RWPE2 (cell line): Measurements from ENCODE around the gene LHFPL3.
A peak's percentile ranks its signal among the peaks of the same experiment; 100 is the strongest.

Experiments used
- ATAC-seq: fragments of 200-7000 bp; cut with Tn5 transposase; 3 replicates; pipeline ENCODE4 v1.9.1; 2021; ENCODE audit warnings: low read depth
- DNase-seq: peaks from one replicate; pipeline ENCODE4 v3.0.0-alpha.2; 2020; ENCODE audit warnings: low spot score
- H3K27ac ChIP-seq: fragments of 450-650 bp; 2 replicates; pipeline ENCODE4 v1.5.1; 2017; ENCODE audit warnings: mild to moderate bottlenecking; ENCODE audit not compliant: poor library complexity, severe bottlenecking
- H3K27me3 ChIP-seq: fragments of 250-450 bp; sonication (Bioruptor Pico); 2 replicates; pipeline ENCODE4 v1.5.1; 2021; ENCODE audit warnings: mild to moderate bottlenecking, moderate library complexity; ENCODE audit not compliant: insufficient read depth, poor library complexity, severe bottlenecking
- H3K36me3 ChIP-seq: fragments of 250-450 bp; sonication (Bioruptor Pico); 2 replicates; pipeline ENCODE4 v1.5.1; 2020; ENCODE audit warnings: low read depth, mild to moderate bottlenecking, moderate library complexity
- H3K4me1 ChIP-seq: fragments of 250-450 bp; sonication (Bioruptor Pico); 2 replicates; pipeline ENCODE4 v1.5.1; 2021; ENCODE audit warnings: mild to moderate bottlenecking, moderate library complexity; ENCODE audit not compliant: insufficient read depth, poor library complexity, severe bottlenecking
- H3K4me3 ChIP-seq: fragments of 250-450 bp; sonication (Bioruptor Pico); 2 replicates; pipeline ENCODE4 v1.5.1; 2021; ENCODE audit warnings: mild to moderate bottlenecking, moderate library complexity; ENCODE audit not compliant: severe bottlenecking
- H3K9me3 ChIP-seq: fragments of 250-450 bp; sonication (Bioruptor Pico); 2 replicates; pipeline ENCODE4 v1.5.1; 2021; ENCODE audit warnings: mild to moderate bottlenecking, moderate library complexity; ENCODE audit not compliant: severe bottlenecking
- CTCF ChIP-seq: fragments of 450-650 bp; IDR thresholded peaks from one replicate; pipeline ENCODE4 v1.5.1; 2017; ENCODE audit warnings: mild to moderate bottlenecking, moderate library complexity; ENCODE audit not compliant: poor library complexity, severe bottlenecking

LHFPL3 gene

DNA sequence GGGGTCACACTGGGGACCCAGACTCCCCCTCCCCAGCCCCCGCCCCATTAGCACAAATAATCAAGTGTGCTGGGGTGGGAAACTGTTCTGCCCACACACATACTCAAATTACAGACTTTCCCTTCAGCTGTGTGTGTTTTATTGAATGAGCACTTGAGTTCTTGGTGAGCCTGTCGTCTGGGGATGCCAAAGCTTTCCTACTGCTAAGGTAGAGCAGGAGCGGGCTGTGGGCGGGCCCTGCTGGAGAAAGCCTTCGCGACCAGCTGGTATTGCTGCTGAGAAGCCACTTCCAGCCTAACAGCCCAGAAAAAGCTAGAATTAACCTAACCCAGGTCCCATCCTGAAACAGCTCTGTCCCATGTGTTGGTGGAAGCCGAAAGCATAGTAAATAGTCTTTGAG, 598.7 kb downstream of the LHFPL3 start:
- Histone ChIP-seq H3K27me3 (no peaks in the 10 kb centered on the region), H3K27ac (no peak overlapping the region), H3K4me3 (no peak overlapping the region), H3K9me3 (no peaks in the 10 kb centered on the region), H3K4me1 (no peaks in the 10 kb centered on the region), H3K36me3 (no peaks in the 10 kb centered on the region)
- no peak for TF ChIP-seq CTCF
- no peak for DNase-seq
- no peak for ATAC-seq

DNA sequence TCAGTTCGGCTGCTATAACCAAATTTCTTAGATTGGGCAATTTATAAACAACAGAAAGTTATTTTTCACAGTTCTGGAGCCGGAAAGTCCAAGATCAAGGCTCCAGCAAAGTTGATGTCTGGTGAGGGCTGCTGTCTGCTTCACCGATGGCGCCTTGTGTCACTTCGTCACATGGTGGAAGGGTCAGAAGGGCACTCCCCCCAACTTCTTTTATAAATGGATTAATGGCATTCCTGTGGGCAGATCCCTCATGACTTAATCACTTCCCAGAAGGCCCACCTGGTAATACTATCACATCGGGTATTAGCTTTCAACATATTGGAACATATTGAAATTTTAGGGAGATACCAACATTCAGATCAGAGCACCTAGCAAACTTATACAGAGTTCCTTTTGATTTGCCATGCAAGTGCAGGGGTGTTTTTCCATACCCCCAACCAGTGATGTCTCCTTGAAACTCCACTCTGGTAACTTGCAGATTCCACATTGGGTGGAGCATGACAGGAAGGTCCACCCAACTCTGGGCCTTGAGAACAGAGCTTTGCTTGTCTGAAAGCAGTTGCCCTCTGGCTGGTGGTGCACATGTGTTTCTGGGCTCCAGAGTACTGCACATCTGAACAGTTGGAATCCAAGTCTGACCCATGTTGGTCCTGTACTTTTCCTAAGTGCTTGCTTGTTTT, 600.5 kb downstream of the LHFPL3 start:
- H3K4me3 ChIP-seq: no peak overlapping the region
- DNase-seq (no peak), ATAC-seq (no peak)
- H3K36me3 ChIP-seq: no peaks in the 10 kb centered on the region
- no peak for TF ChIP-seq CTCF
- H3K27ac ChIP-seq: no peak overlapping the region
- no peaks in the 10 kb centered on the region for H3K4me1 ChIP-seq
- no peaks in the 10 kb centered on the region for H3K27me3 ChIP-seq
- H3K9me3 ChIP-seq: no peaks in the 10 kb centered on the region

- H3K4me1 ChIP-seq: no peaks in the 10 kb centered on the region
- H3K9me3 ChIP-seq: no peaks in the 10 kb centered on the region
- DNase-seq (no peak), ATAC-seq (peak; percentile 52; the same call in 2 of the 3 replicates)
- H3K27me3 ChIP-seq: no peaks in the 10 kb centered on the region
- no peak for TF ChIP-seq CTCF
- no peak overlapping the region for H3K27ac ChIP-seq
- no peaks in the 10 kb centered on the region for H3K36me3 ChIP-seq
- H3K4me3 ChIP-seq: no peak overlapping the region
These were observed 601.5 kb downstream of the LHFPL3 start for GRCh38 chr7:104929921-104930320.

DNA sequence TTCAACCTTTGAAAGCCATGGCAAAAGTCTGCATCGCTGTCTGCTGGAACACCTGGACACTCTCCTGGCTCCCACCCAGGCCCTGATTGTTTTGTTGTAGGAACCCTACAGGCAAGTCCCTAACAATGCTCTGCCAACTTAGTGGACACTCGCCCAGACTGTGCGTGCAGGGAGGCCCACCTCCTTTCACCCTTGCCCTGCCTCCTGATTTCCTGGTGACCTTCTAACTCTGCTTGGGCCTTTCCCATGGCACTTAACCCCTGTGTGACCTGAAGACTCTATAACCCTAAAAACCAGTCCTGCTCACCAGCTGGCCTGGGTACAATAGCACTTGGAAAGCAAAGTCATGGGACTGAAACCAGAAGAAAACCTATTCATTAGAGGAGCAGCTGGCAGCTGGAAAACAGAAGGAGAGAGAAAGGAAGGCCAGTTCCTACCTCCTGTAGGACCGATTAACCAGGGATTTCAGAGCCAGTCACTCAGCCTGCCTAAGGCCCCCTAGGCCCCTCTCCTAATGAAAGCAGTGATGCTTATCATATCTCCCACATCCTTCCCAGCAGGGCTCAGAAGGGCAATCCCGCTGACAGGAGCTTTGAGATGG, 602.9 kb downstream of the LHFPL3 start:
- H3K27me3 ChIP-seq: no peaks in the 10 kb centered on the region
- H3K36me3 ChIP-seq: no peaks in the 10 kb centered on the region
- ATAC-seq (no peak), DNase-seq (no peak)
- H3K4me3 ChIP-seq: no peak overlapping the region
- H3K4me1 ChIP-seq: no peaks in the 10 kb centered on the region
- no peak for TF ChIP-seq CTCF
- no peak overlapping the region for H3K27ac ChIP-seq
- H3K9me3 ChIP-seq: no peaks in the 10 kb centered on the region

DNA sequence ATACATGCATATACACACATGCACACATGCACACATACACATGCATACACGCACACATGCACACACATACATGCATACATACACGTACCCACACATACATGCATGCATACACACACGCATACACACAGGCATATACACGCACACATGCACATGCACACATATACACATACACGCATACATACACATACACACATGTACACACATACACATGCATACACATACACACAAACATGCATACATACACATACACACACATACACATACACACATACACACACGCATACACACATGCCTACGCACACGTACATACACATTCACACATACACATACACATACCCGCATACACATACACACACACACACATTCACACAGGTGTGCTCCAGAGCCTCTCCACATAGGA, 604.6 kb downstream of the LHFPL3 start:
- no peaks in the 10 kb centered on the region for H3K27me3 ChIP-seq
- no peak for TF ChIP-seq CTCF
- DNase-seq (no peak), ATAC-seq (no peak)
- no peaks in the 10 kb centered on the region for H3K9me3 ChIP-seq
- no peak overlapping the region for H3K4me3 ChIP-seq
- no peaks in the 10 kb centered on the region for H3K36me3 ChIP-seq
- H3K4me1 ChIP-seq: no peaks in the 10 kb centered on the region
- no peak overlapping the region for H3K27ac ChIP-seq
